Activated T-cell treated with anti-CD3 and anti-CD28 coated beads, Interleukin-2, amount 50 U/mL, for 72 hours (primary cell): ENCODE data around the gene PRKCH. TPM values are rescaled to one million over a fixed set of nuclear protein-coding genes. Genes with fewer than 3 reads are reported as not detected.
A peak's percentile ranks its signal among the peaks of the same experiment; 100 is the strongest.

Experiments used
- ATAC-seq, 2 donors: fragments of 150-1000 bp; cut with Tn5 transposase; replicated peaks in 1 of 2; 2 replicates each; pipeline ENCODE4 v1.10.0; 2021; ENCODE audit warnings: moderate library complexity in 2 of 2, mild to moderate bottlenecking in 1 of 2
- DNase-seq, 2 donors: peaks; one replicate each; pipeline ENCODE4 v3.0.0; 2021 to 2022; ENCODE audit warnings: mixed read lengths in 1 of 2
- H3K27ac Mint-ChIP-seq: one replicate; pipeline ENCODE4 v1.8.0; 2022; ENCODE audit warnings: mild to moderate bottlenecking, moderate library complexity, mixed read lengths
- H3K27me3 Mint-ChIP-seq: one replicate; pipeline ENCODE4 v1.8.0; 2022; ENCODE audit warnings: low read depth, mixed read lengths
- H3K36me3 Mint-ChIP-seq, 2 donors: one replicate each; pipeline ENCODE4 v1.8.0; 2022; ENCODE audit warnings: mixed read lengths in 2 of 2, mild to moderate bottlenecking in 1 of 2; ENCODE audit not compliant: insufficient read depth in 2 of 2
- H3K4me1 Mint-ChIP-seq: one replicate; pipeline ENCODE4 v1.8.0; 2022; ENCODE audit warnings: low read depth, mixed read lengths
- H3K4me3 Mint-ChIP-seq, 2 donors: one replicate each; pipeline ENCODE4 v1.8.0; 2022; ENCODE audit warnings: mild to moderate bottlenecking in 2 of 2, mixed read lengths in 2 of 2, moderate library complexity in 2 of 2
- H3K9me3 Mint-ChIP-seq, 2 donors: one replicate each; pipeline ENCODE4 v1.8.0; 2022; ENCODE audit warnings: mixed read lengths in 2 of 2
- total RNA-seq, 2 donors: library from RNA; stranded (reverse); gene quantifications; one replicate each; pipeline ENCODE4 v1.2.3, GENCODE V29; 2022

PRKCH gene
- total RNA-seq, 2 donors from 2014 or later = 127 to 143 TPM

GRCh38 chr14:61433828-61434227 is 112.4 kb downstream of the PRKCH start:
- Mint-ChIP-seq H3K27me3 (no peaks in the 10 kb centered on the region), H3K36me3 (peaks cover 4 to 20% of the 10 kb centered on the region in 2 donors), H3K27ac (peak overlapping the region; percentile 98), H3K4me1 (peaks cover 95% of the 10 kb centered on the region), H3K4me3 (peak overlapping the region; percentile 76 to 96), H3K9me3 (no peaks in the 10 kb centered on the region)
- peak; percentile 34 to 51 for ATAC-seq
- no peak for DNase-seq

GRCh38 chr14:61434311-61434710 is 112.9 kb downstream of the PRKCH start:
- peak overlapping the region; percentile 23 to 96 for H3K4me3 Mint-ChIP-seq
- H3K27ac Mint-ChIP-seq = peak overlapping the region; percentile 98

GRCh38 chr14:61435563-61436337 is 114.4 kb downstream of the PRKCH start:
- ATAC-seq (no peak), DNase-seq (no peak)
- H3K36me3 Mint-ChIP-seq = peaks cover 4 to 19% of the 10 kb centered on the region in 2 donors
- no peaks in the 10 kb centered on the region for H3K9me3 Mint-ChIP-seq
- H3K4me1 Mint-ChIP-seq = peaks cover 93% of the 10 kb centered on the region
- H3K4me3 Mint-ChIP-seq = peak overlapping the region in 1 of 2 donors; percentile 14
- H3K27ac Mint-ChIP-seq = peak overlapping the region; percentile 86
- no peaks in the 10 kb centered on the region for H3K27me3 Mint-ChIP-seq

More at GRCh38 chr14:61434311-61434710, 112.9 kb downstream of the PRKCH start:
- peaks cover 95% of the 10 kb centered on the region for H3K4me1 Mint-ChIP-seq
- no peaks in the 10 kb centered on the region for H3K27me3 Mint-ChIP-seq
- H3K36me3 Mint-ChIP-seq = peaks cover 4 to 20% of the 10 kb centered on the region in 2 donors
- ATAC-seq = no peak
- no peaks in the 10 kb centered on the region for H3K9me3 Mint-ChIP-seq
- no peak for DNase-seq

GRCh38 chr14:61437381-61437780 is 116.0 kb downstream of the PRKCH start:
- H3K4me3 Mint-ChIP-seq = peak overlapping the region; percentile 92 to 94
- peaks cover 0 to 12% of the 10 kb centered on the region in 2 donors for H3K36me3 Mint-ChIP-seq
- ATAC-seq = no peak

DNA sequence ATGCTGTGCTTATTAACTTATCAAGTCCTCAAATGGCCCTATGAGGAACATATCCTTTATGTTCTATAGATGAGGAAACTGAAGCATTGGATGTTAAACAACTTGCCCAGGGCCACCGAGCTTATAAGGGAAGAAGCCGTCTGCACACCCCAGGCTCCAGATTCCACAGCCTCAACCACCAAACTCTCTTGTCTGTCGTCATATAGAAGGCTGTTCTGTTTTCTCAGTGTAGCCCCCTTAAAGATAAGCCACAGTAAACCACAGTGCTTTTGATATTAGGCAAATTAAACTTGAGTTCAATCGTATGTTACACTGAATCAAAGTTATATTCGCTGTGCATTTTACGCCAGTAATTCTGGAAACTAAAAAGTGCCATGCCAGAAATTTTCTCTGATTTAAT is 116.7 kb downstream of the PRKCH start:
- H3K4me3 Mint-ChIP-seq = peak overlapping the region; percentile 92 to 94
- no peaks in the 10 kb centered on the region for H3K27me3 Mint-ChIP-seq
- H3K36me3 Mint-ChIP-seq = peaks cover 0 to 12% of the 10 kb centered on the region in 2 donors
- no peak for DNase-seq
- H3K27ac Mint-ChIP-seq = peak overlapping the region; percentile 96
- no peaks in the 10 kb centered on the region for H3K9me3 Mint-ChIP-seq
- no peak for ATAC-seq
- peaks cover 86% of the 10 kb centered on the region for H3K4me1 Mint-ChIP-seq

More at GRCh38 chr14:61437381-61437780, 116.0 kb downstream of the PRKCH start:
- DNase-seq = no peak
- peak overlapping the region; percentile 96 for H3K27ac Mint-ChIP-seq
- peaks cover 87% of the 10 kb centered on the region for H3K4me1 Mint-ChIP-seq
- no peaks in the 10 kb centered on the region for H3K27me3 Mint-ChIP-seq
- H3K9me3 Mint-ChIP-seq = no peaks in the 10 kb centered on the region

- Mint-ChIP-seq H3K4me1 (peaks cover 86% of the 10 kb centered on the region), H3K27ac (peak overlapping the region; percentile 96), H3K9me3 (no peaks in the 10 kb centered on the region), H3K4me3 (peak overlapping the region; percentile 92 to 94), H3K36me3 (peaks cover 0 to 12% of the 10 kb centered on the region in 2 donors), H3K27me3 (no peaks in the 10 kb centered on the region)
- ATAC-seq (peak; percentile 64 to 74), DNase-seq (peak in 1 of 2 donors; percentile 31)
Measured at GRCh38 chr14:61438497-61438859, 117.1 kb downstream of the PRKCH start.

DNA sequence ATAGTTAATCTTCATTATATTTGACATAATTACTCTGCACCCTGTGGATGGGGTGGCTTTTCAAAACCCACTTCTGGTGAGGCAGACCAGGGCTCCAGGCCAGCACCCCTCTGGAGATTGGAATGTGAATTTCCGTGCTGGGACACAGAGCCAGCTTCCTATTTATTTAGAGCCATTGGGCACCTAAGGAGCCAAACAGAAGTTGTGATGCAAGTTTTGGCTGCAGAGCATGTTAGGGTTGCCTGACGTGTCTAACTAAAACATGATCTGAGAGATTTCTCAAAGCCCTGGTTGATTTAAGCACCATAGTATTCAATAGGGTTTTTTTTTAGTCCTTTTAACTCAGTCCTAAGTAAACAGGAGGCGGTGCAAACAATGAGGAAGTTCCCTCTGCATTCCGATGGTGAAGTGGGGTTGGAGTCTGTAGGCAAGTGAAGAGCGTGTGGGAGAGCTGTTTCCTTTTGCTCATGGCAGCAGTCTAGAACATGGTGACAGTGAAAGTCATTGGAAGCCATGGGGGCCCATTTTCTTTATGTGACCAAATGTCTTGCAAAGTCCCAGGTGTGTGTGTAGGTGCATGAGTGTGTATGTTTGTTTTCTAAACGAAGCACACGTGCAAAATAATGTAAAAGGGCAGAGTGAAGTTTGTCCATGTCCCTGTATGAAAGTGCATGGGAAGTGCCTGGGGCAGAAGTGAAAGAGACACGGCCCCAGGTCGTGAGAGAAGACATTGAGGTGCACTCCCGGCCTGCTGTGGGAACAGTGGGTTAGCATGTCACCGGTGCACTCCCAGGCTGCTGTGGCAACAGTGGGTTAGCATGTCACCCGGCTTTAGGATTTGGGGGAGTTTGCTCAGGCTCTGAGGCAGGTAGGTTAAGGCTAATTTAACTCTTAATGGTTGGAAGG is 117.7 kb downstream of the PRKCH start:
- peak; percentile 52 to 65 for DNase-seq
- ATAC-seq = peak; percentile 51 to 57

DNA sequence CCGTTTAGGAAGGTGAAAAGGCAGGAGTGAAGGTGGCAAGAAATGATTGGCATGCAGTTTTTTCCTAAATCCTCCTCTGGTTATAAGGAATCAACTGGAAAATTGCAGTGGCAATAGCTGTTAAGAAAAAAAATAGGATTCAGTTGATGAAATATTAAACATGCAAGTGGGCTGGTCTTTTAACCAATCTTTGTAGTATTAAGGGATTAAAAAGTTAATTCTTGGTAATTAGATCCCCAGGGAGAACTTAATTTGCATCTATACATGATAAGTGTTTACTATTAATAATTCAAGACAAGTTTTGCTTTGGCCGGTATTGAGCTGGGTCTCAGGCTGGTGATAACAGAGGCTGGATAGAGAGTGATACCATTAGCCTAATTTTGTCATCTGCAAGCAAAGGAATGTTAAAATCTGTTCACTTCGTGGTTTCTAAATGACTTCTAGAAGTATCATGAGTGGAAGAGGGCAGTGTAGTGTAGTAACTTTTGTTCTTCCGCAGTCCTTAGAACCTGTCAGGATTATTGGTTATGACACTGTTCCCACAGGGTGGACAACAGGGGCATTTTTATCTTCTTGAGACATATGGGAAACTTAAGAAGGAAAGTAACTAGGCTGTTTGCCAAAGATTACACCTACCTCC is 118.5 kb downstream of the PRKCH start:
- no peak for DNase-seq
- no peak for ATAC-seq
- peaks cover 2 to 10% of the 10 kb centered on the region in 2 donors for H3K36me3 Mint-ChIP-seq
- peak overlapping the region; percentile 92 to 94 for H3K4me3 Mint-ChIP-seq
- peak overlapping the region; percentile 96 for H3K27ac Mint-ChIP-seq
- H3K27me3 Mint-ChIP-seq = no peaks in the 10 kb centered on the region
- no peaks in the 10 kb centered on the region for H3K9me3 Mint-ChIP-seq
- H3K4me1 Mint-ChIP-seq = peaks cover 86% of the 10 kb centered on the region

More for the DNA sequence above, 117.7 kb downstream of the PRKCH start:
- peaks cover 0 to 12% of the 10 kb centered on the region in 2 donors for H3K36me3 Mint-ChIP-seq
- no peaks in the 10 kb centered on the region for H3K9me3 Mint-ChIP-seq
- H3K27ac Mint-ChIP-seq = peak overlapping the region; percentile 96
- peak overlapping the region; percentile 92 to 94 for H3K4me3 Mint-ChIP-seq
- peaks cover 86% of the 10 kb centered on the region for H3K4me1 Mint-ChIP-seq
- H3K27me3 Mint-ChIP-seq = no peaks in the 10 kb centered on the region

- DNase-seq (no peak), ATAC-seq (no peak)
- peaks cover 10% of the 10 kb centered on the region in 2 donors for H3K36me3 Mint-ChIP-seq
- no peaks in the 10 kb centered on the region for H3K9me3 Mint-ChIP-seq
- H3K27me3 Mint-ChIP-seq = no peaks in the 10 kb centered on the region
- H3K4me1 Mint-ChIP-seq = peaks cover 89% of the 10 kb centered on the region
- H3K4me3 Mint-ChIP-seq = peak overlapping the region; percentile 38 to 89
- H3K27ac Mint-ChIP-seq = peak overlapping the region; percentile 90
Measured at GRCh38 chr14:61443481-61443880, 122.1 kb downstream of the PRKCH start.

- no peaks in the 10 kb centered on the region for H3K27me3 Mint-ChIP-seq
- peak; percentile 93 to 95 for ATAC-seq
- peak; percentile 78 to 82 for DNase-seq
- no peaks in the 10 kb centered on the region for H3K9me3 Mint-ChIP-seq
- H3K4me3 Mint-ChIP-seq = peak overlapping the region; percentile 38 to 89
- H3K4me1 Mint-ChIP-seq = peaks cover 89% of the 10 kb centered on the region
- H3K27ac Mint-ChIP-seq = peak overlapping the region; percentile 90
- H3K36me3 Mint-ChIP-seq = peaks cover 10 to 12% of the 10 kb centered on the region in 2 donors
Measured at GRCh38 chr14:61444215-61444768, 122.9 kb downstream of the PRKCH start.

DNA sequence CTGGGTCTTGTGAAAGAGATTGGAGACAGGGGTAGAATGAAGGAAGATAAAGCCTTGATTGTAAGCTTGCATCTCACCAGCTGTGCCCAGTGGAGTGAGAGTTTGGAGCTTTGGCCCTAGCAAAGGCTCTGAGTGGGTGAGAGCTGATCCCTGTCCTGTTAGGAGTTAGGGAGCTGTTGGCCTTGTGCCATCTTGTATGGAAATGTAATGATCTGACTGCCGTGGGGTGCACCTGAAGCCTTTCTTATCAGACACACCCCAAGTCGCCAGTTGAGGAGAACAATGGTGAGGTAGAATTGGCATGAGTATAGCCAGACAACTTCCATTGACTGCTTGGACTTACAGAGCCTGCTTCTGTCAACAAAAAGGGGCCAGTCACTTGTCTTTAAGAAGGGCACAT is 130.1 kb downstream of the PRKCH start:
- H3K4me1 Mint-ChIP-seq = peaks cover 100% of the 10 kb centered on the region
- H3K27ac Mint-ChIP-seq = peak overlapping the region; percentile 90
- DNase-seq (no peak), ATAC-seq (no peak)
- peaks cover 22 to 60% of the 10 kb centered on the region in 2 donors for H3K36me3 Mint-ChIP-seq
- H3K4me3 Mint-ChIP-seq = peak overlapping the region; percentile 73 to 82
- no peaks in the 10 kb centered on the region for H3K9me3 Mint-ChIP-seq
- no peaks in the 10 kb centered on the region for H3K27me3 Mint-ChIP-seq

DNA sequence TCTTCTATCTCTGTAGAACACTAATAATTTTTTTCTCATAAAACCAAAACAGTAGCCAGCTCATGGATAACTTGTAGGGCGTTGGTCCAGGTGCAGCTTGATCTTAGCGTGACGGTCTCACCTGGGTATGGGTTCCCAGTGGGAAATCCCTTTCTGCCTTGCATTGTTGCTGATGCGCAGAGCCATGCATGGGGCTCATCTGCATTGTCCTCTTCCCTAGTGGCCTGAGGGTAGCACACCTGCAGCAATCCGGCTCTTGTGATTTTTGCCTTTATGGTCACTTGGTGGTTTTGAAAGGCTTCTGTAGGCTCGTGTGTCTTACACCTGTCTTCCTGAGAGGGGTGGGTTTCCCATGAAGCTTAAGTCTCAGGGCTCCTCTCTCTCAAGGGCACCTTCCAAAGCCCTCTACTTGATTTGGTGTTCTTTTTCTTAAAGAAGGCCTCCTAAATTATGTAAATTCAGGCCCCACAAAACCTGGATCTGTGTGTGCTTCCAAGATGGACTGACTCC is 130.6 kb downstream of the PRKCH start:
- no peaks in the 10 kb centered on the region for H3K27me3 Mint-ChIP-seq
- H3K36me3 Mint-ChIP-seq = peaks cover 21 to 61% of the 10 kb centered on the region in 2 donors
- no peak for DNase-seq
- ATAC-seq = peak in 1 of 2 donors; percentile 2
- no peaks in the 10 kb centered on the region for H3K9me3 Mint-ChIP-seq
- peak overlapping the region; percentile 73 to 82 for H3K4me3 Mint-ChIP-seq
- peaks cover 100% of the 10 kb centered on the region for H3K4me1 Mint-ChIP-seq
- H3K27ac Mint-ChIP-seq = peak overlapping the region; percentile 90
